ENCODE data around the gene EPB42.
"Not testable (repeated sequence)": the region's sequence is repeated elsewhere in the genome, so short reads cannot be mapped to it uniquely, and the experiment has no call there.

EPB42 gene

GRCh38 chr15:43185157-43186002 is 35.4 kb downstream of the EPB42 start, which contains the start of gene CCNDBP1:
CCNDBP1 (plus strand) TSS chr15:43185403; CDS start chr15:43185499, 96 bp downstream.
- DNase-seq = peak; percentile 91 to 97 (median 94)

GRCh38 chr15:43184407-43185124 is 36.3 kb downstream of the EPB42 start:
- DNase-seq = no peak

- DNase-seq = no peak
Measured at GRCh38 chr15:43183270-43183669, 37.5 kb downstream of the EPB42 start.

GRCh38 chr15:43177147-43177546 is 43.7 kb downstream of the EPB42 start:
- DNase-seq = not testable (repeated sequence)

GRCh38 chr15:43175656-43176309 is 45.0 kb downstream of the EPB42 start:
- DNase-seq = not testable (repeated sequence)

GRCh38 chr15:43169888-43170287 is 50.9 kb downstream of the EPB42 start:
- no peak for DNase-seq

- DNase-seq = no peak
Measured at GRCh38 chr15:43168192-43169107, 52.4 kb downstream of the EPB42 start.

- not testable (repeated sequence) for DNase-seq
Measured at GRCh38 chr15:43167261-43167660, 53.6 kb downstream of the EPB42 start.

GRCh38 chr15:43165801-43166325 is 55.0 kb downstream of the EPB42 start:
- DNase-seq = no peak

- DNase-seq = no peak
Measured at GRCh38 chr15:43153269-43153668, 67.5 kb downstream of the EPB42 start.

GRCh38 chr15:43151688-43152087 is 69.1 kb downstream of the EPB42 start:
- DNase-seq = no peak

- DNase-seq = peak in 3 of 4 experiments; percentile 8 to 59 (median 49)
Measured at GRCh38 chr15:43150191-43150929, 70.5 kb downstream of the EPB42 start.

Data from suppressor macrophage (primary cell).